ENCODE data around the gene TBC1D22A. TPM values are rescaled to one million over a fixed set of nuclear protein-coding genes. Genes with fewer than 3 reads are reported as not detected.

TBC1D22A gene
- total RNA-seq, 1 donor from 2014 or later, result 9.4 TPM

GRCh38 chr22:47197773-47198500 lies 435.5 kb downstream of the TBC1D22A start:
- no peak for DNase-seq (ENCODE audit: low spot score)

DNA sequence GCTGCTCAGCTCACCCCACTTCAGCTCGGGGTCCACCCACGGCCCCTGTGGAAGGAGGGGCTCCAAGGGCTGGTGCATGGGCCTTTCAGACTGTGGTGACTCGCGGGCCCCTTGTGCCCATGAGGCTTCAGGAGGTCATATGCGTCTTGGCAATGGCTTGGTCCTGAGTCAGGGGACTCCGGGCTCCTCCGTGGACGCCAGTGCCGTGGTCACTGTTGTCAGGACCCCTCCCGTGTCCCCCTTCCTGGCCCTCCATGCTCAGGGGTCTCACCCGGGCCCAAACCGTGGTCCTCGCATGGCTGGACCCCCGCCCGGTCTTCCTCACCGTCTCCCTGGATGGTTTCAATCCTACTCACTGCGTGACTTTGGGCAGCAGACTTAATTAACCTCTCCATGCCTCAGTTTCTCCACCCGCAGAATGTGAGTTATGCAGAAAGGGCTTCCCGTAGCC lies 436.4 kb downstream of the TBC1D22A start:
- no peak for DNase-seq (ENCODE audit: low spot score)

DNA sequence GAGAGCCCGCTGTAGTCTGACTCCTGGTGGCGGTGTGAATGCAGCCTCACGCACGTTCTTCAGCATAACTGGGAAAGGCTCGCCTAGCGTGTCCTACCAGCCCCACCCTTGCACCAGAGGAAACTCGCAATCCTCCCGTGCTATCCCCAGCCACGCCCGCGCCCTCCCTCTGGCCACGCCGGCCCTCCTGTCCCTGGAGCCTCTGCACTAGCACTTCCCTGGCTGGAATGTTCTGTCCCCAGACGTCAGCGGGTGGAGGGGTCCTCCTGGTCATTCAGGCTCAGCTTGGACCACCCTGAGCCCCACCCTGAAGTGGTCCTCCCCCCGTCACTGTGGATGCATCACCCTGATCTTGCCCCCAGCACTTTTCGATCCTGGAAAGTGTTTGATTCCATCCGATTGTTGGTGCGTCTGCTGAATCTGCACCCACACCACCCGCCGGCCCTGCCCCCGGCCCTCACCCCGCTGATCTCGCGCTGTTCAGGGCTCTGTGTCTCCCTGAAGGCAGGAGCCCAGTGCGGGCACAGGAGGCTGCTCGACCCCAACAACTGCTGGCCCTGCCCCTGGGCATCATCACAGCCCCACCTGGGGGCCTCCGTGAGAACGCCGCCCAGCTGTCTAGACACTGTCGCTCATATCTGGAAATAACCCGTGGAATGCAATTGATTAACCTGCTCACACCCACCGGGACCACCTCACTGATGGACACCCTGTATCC lies 437.0 kb downstream of the TBC1D22A start:
- no peak for DNase-seq (ENCODE audit: low spot score)

DNA sequence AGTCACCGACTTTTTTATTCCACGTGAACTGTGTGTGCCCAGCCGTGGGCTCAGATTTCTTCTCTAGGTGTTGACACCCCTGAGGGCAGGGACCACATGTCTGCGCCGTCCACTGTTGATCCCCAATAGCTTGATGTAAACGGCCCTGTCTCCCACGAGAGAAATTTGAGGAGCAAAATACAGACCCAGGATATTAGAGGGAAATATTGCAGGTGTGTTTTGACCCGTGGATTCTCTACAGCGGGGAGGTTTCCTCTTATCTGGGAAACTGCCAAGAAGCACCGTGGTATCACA lies 437.5 kb downstream of the TBC1D22A start:
- no peak for DNase-seq (ENCODE audit: low spot score)

GRCh38 chr22:47200273-47201051 lies 438.0 kb downstream of the TBC1D22A start:
- DNase-seq (ENCODE audit: low spot score), result peak; percentile 56

DNA sequence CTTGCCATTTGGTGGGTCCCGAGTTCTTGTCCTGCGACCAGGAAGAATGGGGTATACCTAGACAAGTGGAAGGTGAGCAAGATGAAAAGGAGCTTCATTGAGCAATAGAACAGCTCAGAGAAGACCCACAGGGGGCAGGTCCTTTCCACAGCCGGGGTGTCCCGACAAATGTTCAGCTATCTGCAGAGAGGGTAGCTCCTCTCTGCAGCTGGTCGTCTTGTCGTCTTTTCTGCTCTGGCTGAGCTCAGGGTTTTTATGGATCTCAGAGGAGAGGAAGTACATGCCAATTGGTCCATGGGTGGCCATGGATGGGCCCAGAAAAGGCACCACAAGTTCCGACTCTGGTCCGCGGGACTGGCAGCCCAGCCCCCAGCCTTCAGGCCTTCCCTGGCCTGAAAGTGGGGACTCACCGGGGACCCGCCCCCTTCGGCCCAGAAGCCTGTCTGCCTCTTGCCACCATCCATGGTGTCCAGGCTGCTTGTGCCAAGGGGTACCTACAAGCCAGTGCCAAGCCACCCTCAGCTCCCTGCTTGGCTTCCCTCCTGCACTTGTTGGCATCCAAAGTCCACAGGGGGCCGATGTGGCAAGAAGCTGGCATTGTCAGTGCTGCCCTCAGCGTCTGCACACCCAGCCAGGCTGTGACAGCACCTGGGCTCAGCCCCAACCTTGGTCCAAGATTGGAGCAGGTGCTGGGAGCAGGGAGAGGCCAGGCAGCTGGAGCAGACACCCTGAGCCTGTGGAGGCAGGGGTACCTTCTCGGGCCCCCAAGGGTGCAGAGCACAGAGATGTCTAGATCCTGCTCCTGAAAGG lies 438.9 kb downstream of the TBC1D22A start:
- no peak for DNase-seq (ENCODE audit: low spot score)

DNA sequence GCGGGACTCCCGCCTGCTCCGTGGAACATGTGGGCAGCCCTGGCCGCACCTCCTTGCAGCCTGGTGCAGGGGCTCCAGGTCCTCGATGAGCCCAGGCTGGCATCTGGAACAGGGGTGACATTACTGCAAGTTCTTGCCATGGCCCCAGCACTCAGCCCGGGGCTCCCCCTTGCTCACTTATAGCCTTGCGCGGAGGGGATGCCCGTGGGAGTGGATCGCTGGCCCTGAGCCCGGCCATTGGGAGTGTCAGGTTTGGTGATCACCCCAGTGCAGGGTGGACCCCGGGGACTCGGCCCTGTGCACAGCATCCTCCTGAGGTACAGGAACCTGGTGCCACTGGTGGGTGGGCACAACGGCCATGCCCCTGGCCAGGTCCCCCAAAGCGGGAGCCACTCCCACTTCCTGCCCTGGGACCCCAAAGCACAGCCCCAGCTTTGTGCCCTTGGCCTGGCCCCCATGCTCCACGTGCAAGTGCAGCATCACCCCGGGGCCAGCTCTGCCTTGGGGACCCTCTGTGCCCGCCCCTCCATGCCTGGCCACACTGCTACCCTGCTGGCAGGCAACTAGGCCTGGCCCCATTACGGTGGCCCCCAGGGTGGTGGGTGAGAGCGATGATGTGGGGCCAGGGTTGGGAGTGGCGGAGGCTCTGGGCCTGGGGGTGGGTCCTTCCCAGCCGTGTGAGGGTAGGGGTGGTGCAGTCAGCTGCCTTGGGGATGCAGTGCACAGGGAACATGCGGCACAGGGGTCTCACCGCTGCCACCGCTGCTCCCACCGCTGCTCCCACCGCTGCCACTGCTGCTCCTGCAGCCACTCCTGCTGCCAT lies 439.8 kb downstream of the TBC1D22A start:
- no peak for DNase-seq (ENCODE audit: low spot score)

DNA sequence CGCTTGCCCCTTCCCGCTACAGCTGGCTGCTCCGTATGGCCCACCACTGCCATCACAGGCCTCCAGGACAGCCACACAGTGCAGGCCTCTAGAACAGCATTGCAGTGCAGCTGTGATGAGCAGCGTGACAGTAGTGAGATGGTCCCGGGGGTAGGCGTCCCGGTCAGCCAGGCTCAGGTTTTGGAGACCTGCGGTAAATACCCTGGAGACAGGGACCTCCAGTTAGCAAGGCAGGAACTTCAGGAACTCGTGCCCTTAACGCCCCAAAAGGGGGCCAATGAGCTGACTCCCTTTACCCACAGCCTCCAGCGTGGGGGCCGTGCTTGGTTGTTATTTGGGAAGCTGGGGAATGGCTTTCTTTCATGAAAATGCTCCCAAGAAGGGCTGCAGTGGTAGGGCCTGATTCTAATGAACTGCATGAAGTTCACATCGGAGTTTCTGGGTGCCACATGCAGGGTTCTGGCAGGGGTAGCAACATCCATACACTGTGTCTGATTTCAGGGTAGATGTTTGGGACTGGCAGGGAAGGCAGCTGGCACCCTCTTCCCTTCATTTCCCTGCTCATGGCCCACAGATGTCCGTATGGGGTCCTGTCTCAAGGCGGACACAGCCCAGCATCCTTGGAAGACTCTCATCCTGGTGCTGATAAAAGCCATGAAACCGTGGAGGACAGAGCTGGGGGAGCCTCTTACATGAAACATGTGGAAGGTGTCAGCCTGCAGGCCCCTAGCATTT lies 440.5 kb downstream of the TBC1D22A start:
- no peak for DNase-seq (ENCODE audit: low spot score)

- no peak for DNase-seq (ENCODE audit: low spot score)
Observed at GRCh38 chr22:47203554-47203991, 441.1 kb downstream of the TBC1D22A start.

- peak; percentile 64 for DNase-seq (ENCODE audit: low spot score)
Observed at GRCh38 chr22:47204002-47204979, 441.8 kb downstream of the TBC1D22A start.

GRCh38 chr22:47205081-47205491 lies 442.6 kb downstream of the TBC1D22A start:
- no peak for DNase-seq (ENCODE audit: low spot score)

DNA sequence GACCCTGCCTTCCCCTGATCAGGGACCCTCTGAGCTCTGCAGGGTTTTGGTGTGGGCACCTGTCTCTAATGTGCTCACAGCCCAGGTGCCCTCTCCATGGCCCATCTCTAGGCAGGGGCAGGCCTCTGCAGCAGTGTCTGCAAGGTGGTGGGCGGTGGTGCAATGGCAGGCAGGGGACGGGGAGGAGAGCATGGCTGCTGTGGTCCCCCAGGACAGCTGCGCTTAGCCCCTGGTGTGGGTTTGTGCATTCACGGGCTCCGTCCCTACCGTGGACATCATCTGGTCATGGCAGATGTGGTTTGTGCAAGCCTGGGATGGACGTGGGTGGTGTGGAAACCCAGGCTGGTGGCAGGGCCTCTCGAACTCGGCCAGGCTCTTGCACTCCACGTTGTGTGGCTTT lies 443.1 kb downstream of the TBC1D22A start:
- no peak for DNase-seq (ENCODE audit: low spot score)

DNA sequence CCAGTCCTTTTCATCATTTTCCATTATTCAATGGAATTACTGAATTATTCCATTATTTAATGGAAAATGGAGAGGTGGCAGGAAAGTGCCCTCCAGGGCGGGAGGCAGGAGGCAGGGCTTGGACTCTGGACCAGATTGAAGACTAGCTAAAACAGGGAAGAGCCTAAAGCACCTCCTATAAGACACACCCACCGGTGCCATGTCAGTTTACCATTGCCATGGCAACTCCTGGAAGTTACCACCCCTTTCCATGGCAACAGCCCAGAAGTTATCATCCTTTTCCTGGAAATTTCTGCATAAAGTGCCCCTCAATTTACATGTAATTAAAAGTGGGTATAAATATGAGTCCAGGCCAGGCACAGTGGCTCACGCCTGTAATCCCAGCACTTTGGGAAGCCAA lies 443.7 kb downstream of the TBC1D22A start:
- DNase-seq (ENCODE audit: low spot score), result no peak

DNA sequence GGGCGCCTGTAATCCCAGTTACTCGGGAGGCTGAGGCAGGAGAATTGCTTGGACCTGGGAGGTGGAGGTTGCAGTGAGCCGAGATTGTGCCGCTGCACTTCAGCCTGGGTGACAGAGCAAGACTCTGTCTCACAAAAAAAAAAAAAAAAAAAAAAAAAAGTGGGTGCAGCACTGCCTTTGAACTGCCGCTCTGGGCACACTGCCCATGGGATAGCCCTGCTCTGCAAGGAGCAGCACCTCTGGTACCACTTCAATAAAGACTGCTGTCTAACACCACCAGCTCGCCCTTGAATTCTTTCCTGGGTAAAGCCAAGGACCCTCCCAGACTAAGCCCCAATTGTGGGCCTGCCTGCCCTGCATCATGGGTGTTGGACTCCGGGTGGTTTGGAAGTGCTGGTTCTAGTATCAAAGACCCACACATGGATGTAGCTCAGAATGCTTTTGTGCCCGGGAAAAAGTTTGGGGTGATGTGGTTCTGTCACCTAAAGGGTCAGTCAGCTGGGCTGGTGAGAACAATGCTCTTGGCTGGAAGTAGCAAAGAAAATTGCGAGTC lies 444.3 kb downstream of the TBC1D22A start:
- DNase-seq (ENCODE audit: low spot score), result no peak

DNA sequence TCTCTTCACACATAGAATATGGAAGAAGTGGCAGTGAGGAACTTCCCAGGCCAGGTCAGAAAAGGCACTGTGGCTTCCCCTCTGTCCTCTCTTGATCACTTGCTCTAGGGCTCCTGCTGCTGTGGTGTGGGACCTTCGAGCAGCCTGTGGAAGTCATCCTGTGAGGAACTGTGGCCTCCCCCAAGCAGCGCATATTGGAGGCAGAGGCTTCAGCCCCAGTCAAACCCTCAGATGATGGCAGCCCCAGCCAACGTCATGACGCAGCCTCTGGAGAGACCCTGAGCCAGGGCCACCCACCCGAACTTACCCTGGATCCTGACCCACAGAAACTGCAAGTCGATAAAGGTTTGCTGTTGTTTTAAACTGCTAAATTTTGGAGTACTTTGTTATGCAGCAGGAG lies 444.9 kb downstream of the TBC1D22A start:
- no peak for DNase-seq (ENCODE audit: low spot score)

GRCh38 chr22:47207846-47208554 lies 445.6 kb downstream of the TBC1D22A start:
- no peak for DNase-seq (ENCODE audit: low spot score)

DNA sequence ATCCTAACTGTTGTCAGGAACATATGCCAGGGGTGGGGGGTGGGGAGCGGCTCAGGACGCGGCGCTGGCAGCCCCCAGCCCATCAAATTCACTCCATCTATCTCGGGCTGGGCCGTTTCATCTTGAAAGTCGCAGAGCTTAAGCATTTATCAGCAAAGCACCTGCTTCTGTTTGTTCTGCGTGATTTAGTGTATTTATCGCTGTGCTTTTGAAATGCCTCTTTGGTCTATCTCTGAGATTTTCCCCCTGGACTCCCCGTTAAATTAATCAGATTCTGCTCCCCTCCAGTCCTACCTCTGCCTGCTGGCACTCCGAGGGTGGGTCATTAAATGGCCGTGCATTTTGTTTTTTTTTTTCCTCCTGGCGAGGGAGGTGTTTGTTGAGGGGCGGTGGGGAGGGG lies 446.2 kb downstream of the TBC1D22A start:
- no peak for DNase-seq (ENCODE audit: low spot score)

- no peak for DNase-seq (ENCODE audit: low spot score)
Observed at GRCh38 chr22:47209040-47209514, 446.6 kb downstream of the TBC1D22A start.
